NCI-H1436 treated with DMSO at 0.1 percent for 48 hours (cell line): ENCODE data around the gene NR1I3.

Experiments
- DNase-seq: peaks from one replicate; lab custom pipeline; 2025; lab: John Stamatoyannopoulos, UW

The NR1I3 gene

DNA sequence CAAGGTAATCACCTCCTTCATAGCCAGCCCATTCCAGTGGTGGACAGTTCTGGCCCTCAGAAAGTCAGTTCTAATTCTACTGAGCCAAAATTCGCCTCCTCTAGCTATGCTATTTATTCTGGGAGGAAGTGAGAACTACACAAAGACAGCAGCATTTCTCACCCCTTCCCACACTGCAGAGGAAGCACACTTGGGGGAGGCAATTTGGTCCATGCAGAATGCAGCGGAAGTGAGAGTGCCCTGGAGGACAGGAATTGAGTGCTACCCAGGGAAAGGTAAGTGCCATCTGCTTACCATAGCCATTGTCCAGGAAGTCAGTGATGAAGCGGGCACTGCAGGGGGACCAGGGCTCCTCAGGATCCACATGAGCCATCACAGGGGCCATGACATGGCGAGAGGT is 42.8 kb downstream of the NR1I3 start:
- DNase-seq = no peak

DNA sequence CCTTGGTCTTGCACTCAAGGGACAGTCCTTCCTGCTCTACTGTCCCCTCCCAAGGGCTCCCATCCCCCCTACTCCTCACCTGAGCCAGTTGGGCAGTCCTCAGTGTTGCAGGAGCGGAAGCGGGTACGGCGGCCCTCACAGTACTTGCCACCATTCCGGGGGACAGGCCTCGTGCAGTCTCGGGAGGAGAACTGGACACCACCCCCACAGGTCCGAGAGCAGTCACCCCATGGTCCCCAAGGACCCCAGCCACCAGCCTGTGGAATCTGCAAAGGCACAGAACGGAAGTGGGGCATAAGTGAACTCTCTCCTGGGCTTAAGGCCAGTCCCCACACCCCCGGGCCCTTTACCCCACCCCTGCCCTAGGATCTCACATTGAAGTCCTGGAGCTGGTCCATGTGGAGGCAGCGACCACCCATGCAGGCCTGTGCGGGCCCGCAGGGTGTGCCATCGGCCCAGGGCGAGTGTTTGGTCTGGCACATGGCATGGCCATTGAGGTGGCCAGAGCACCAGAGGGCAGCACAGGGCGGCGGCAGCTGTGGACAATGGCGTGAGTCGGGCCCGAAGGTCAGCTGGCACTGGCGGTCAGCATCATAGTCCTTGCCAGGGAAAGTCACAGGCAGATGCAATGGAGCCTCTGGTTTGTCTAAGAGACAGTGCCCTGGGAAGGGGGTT is 44.3 kb downstream of the NR1I3 start:
- DNase-seq = no peak

DNA sequence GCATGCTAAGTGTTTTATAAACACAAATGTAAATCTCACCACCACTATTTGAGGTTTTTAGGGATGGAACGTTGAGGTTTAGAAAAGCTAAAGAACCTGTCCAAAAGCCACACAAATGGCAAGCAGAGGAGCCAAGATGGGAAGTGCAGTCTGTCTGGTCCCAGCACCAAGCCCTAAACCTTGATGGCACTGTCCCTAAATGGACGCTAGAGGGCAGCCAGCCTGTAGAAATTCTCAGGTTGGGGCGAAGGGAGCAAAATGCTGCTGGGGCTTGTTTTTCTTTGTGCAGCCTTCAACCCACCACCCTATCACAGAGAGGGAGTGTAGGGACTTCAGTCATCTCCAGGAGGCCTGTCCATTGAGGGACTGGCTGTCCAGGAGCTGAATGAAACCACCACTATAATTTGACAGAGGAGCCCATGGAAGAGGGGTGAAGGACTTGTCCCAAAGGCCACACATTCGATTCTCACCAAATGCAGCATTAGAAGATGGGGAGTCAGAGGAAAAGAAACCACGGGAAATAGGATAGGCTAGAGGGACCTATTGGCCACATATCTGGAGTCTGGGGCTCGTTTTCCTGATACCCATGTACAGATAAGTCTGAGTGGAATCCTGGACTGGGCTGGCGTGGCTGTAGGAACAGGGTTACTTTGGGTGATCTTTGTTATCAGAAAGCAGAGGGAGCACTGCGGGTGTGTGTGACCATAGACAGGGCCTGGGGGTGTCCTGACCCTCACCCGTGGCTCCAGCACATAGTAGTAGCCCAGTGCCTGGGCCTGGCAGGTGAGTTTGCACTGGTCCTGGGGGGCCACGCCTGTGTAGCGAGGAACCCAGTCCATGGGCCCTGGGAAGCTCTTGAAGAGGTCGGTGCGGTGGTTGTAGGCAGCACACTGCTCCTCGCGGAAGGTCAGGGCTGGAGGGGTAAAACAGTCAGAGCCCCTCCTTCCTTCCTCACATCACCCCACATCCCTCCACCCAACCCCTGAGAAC is 45.2 kb downstream of the NR1I3 start:
- DNase-seq = no peak

DNA sequence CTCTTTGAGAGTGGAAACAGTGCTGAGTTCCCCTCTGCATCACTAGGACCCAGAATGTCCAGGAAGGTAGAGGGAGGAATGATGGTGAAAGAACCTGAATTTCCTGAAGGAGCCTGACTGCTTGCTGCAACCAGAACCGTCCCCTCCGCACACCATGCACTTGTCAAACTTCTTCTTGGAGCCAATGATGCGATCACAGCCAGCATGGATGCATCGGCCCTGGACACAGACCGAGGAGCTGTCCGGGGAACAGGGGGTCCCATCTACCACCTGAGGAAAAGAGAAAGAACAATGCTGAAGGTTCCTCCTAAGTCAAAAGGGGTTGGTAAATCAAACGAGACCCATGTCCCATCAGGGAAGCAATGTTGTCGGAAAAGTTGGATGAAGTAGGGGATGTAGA is 46.0 kb downstream of the NR1I3 start:
- no peak for DNase-seq

DNA sequence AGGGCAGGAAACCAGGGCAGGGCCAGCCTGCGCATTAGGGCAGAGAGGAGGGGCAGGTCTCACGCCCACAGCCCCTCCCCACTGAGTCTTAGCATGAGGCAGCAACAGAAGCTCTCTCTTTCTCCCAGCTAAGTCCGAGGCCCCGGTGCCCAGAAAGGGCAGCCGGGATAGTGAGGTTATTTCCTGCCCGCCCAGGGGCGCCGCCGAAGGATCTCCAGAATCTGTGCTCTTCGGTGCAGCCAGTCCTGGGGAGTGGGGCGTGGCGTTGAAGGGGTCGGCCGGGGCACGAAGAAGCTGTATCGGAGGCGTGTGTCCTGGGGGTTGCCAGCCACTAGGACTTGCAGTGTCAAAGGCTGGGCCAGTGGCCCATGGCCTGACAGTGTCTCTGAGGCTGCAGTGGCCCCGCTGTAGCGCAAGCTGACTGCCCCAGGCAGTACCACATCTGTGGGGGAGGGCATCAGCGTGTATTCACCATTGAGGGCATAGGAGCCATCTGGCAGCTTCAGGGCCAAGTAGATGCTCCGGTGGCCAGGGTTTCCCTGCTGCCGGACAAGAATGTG is 47.0 kb downstream of the NR1I3 start:
- no peak for DNase-seq

DNA sequence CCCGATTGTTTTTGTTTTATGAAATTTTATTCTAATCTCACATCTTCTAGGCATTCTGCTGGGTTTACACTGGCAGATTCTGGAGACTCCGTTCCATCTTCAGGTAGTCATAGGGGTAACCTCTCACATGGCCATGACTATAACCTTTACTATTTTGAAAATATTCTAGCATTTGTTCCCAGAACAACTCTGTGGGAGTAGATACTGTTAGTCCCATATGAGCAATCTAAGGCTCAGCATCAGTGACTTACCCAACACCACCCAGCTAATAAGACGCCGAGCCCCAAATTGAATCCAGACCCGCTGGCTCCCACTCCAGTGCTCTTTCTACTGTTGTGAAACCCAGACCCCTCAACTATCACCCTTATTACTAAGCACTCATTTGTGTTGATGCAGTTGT is 49.0 kb downstream of the NR1I3 start:
- DNase-seq = no peak

DNA sequence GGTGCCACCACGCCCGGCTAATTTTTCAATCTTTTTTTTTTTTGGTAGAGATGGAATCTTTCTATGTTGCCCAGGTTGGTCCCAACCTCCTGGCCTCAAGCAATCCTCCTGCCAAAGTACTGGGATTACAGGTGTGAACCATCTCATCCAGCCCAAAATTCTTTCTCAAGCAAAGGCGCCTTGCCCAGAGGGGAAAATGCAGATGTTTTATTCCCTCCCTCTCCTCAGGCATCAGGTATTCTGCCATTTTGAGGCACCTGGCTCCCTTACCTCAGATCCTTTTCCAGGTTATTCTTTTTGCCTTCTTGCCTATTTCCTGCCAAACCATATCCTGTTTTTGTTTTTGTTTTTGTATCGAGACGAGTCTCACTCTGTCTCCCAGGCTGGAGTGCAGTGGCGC is 49.6 kb downstream of the NR1I3 start:
- DNase-seq = no peak

DNA sequence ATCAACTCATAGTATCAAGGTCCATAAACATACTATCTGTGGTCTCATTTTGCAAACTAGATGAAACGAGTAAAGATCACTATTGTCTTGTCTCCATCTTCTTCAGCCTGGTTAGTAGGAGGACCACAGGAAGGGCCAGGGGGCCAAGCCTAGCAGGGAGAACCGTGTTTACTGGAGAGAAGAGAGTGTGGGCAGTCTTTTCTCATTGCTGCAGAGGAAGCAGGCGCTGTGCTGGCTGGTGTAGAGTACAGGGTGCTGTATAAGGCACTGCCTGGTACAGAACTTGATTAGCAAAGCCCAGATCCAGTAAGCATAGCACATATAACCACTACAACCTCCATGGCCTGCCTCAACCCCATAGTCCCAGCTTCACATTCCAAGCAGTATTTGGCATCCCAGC is 50.7 kb downstream of the NR1I3 start:
- DNase-seq = no peak

DNA sequence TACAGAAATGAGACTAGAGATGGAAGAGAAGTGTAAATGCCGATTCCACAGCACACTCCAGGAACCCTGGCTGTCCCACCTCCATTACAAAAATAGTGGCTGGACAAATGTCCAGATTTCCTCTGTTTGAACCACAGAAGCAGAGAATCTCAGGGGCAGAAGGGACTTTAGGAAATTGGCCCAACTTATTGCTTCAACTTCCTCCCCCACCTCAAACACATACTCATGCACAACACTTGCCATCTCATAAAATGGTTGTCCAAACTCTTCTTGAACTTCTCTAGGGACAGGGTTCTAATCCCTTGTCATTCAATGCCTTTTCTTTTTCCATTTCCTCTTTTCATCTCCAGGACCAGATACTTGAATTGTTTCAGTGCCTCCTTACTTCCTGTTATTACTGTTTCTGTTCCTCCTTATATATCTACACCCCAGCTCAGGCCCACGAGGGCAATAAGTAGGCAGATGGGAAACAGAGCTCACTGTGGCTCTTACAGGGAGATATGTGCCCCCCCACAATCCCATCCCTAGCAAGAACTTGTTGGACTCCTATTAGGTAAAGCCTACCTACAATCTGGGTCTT is 52.2 kb downstream of the NR1I3 start:
- DNase-seq = no peak

DNA sequence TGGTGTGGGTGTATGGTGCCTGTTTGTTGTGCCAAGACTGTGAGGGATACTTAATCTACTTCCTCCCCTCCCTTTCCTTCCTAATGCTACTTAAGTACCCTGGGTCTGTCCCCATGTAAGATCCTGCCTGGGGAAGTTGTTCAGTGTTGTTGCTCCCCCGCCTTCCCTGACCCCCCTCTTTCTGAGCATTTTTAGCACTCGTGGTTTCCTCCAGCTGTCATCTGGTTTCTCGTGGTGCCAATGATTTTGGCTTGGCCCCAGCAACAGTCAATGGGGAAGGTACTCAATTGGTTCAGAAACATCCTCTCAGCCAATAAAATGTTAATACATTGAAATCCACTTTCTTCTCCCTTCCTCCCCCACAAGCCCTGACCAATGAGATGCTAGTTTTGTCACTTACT is 52.7 kb downstream of the NR1I3 start:
- DNase-seq = no peak

DNA sequence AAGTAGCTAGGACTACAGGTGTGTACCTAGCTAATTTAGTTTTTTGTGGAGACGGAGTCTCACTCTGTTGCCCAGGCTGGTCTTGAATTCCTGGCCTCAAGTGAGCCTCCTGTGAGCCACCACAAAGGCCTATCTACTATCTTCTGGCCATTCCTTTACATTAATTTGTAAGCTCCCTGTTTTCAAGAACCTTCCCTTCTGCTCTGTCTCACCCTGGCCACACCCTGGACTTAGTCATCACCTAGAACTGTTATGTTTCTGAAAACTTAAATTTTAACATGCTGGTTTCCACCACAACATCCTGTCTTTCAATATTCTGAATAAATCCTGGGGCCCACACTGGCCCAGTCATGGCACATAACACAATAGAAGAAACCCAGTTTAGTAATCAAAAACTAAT is 55.8 kb downstream of the NR1I3 start:
- DNase-seq = no peak

DNA sequence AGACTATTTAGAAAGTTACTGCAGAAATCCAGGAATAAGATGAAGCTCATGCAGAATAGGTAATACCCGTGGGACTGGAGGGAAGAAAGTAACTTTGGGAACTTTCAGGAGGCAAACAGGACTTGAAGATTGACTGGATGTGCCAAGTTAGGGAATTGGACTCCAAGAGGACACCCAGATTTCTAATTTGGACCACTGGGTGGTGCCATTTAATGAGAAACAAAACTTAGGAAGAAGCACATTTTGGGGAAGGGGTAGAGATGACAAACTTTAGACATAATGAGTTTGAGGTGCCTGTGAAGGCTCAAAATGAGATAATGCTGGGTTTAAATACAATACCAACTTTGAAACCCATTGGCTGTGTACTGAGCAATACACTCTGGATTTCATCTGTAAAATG is 57.4 kb downstream of the NR1I3 start:
- DNase-seq = no peak

DNA sequence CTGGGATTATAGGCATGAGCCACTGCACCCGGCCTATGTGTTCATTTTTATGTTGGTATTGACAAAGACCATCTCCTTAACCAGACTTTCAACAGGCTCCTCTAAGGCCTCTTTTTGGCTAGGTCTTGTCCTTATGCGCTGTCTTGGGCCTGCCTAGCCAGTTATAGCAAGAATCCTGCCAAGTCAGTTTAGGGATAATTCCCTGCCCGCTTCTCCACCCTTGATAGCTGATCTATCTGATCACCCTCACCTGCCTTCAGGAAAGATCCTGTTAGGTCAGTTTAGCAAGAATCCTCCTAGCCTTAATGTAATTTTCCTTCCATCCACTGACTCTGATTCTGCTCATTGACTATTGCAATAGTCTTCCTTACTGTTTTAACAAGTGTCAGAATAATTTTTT is 58.3 kb downstream of the NR1I3 start:
- no peak for DNase-seq
